Measurements from ENCODE around the gene KRTAP20-1.

The KRTAP20-1 gene

DNA sequence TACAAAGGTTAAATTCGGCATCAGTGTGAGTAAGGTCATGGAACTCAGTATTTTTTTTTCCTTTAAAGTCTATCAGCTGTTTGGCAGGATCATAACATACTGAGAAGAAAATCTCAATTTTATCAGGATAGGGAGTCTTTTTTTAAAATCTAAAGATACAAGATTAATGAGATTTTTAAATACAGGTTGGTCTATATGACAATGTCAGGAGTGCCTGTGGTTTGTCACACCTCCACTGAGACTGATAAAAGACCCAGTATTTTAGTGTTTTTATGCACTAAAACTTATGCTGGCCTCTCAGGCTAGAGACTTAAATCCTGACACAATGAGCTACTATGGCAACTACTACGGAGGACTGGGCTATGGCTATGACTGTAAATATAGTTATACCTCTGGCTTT is 26.3 kb downstream of the KRTAP20-1 start, which contains the start of gene KRTAP20-3:
TSS of gene KRTAP20-3 (plus strand) at position 301 of the 400 bp plus-strand sequence.
- Histone ChIP-seq H3K4me1 (ENCODE audit: control insufficient read depth, insufficient read depth, low read length, unreplicated experiment) (no peaks in the 10 kb centered on the region), H3K79me2 (ENCODE audit: control insufficient read depth, insufficient read depth, low read length, unreplicated experiment) (no peaks in the 10 kb centered on the region), H3K27ac (ENCODE audit: low read depth, low read length) (no peak within 1 kb of the TSS), H3K4me3 (ENCODE audit: low read depth, low read length) (no peak within 1 kb of the TSS), H3K36me3 (ENCODE audit: insufficient read depth, low read length) (no peaks in the 10 kb centered on the region), H3K27me3 (ENCODE audit: insufficient read depth, low read length) (no peaks in the 10 kb centered on the region), H2AFZ (ENCODE audit: low read length, unreplicated experiment) (no peak within 1 kb of the TSS)

DNA sequence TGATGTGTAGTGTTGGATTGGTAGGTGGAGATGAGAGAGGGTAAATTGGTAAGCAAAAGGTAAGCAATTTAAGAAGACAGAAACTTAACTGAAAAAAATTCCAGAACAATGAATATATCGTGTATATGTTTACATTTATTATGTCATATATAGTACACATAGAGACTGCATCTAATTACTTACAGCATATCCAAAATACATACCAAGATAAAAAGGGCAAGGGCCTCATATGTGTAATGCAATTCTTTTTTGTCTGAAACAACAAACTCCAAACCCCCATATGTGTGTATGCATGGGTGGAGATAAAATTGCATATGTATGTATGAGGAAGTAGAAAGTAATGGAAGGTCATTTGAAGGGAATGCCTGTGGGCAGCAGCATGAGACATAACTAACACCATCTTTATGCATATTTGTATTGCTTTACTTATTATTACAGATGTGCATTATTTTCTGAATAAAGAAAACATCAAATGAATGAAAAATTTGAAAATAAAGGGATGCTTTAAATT is 30.7 kb downstream of the KRTAP20-1 start:
- Histone ChIP-seq H3K79me2 (ENCODE audit: control insufficient read depth, insufficient read depth, low read length, unreplicated experiment) (no peaks in the 10 kb centered on the region), H3K4me1 (ENCODE audit: control insufficient read depth, insufficient read depth, low read length, unreplicated experiment) (no peaks in the 10 kb centered on the region), H3K4me3 (ENCODE audit: low read depth, low read length) (no peak overlapping the region), H3K27ac (ENCODE audit: low read depth, low read length) (no peak overlapping the region), H3K36me3 (ENCODE audit: insufficient read depth, low read length) (no peaks in the 10 kb centered on the region), H3K27me3 (ENCODE audit: insufficient read depth, low read length) (no peaks in the 10 kb centered on the region), H2AFZ (ENCODE audit: low read length, unreplicated experiment) (no peak overlapping the region)

DNA sequence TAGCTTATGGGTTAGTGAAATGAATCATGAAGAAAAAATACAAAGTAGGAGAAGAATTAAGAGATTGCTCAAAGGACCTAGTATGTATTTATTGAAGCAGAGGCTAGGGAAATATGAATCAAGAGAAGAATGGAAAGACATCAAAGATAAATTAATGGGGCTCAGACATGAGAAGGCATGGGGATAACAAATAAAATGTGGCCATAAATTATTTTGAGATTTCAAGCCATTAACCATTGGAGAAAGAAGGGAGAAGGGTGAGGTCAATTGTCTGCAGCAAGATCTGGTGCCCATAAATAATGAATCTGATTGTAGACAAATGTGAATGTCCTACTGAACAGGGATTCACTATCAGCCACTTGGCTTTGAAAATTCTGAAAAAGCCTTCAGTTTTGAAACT is 36.7 kb downstream of the KRTAP20-1 start:
- no peak overlapping the region for H3K4me3 ChIP-seq (ENCODE audit: low read depth, low read length)
- no peaks in the 10 kb centered on the region for H3K4me1 ChIP-seq (ENCODE audit: control insufficient read depth, insufficient read depth, low read length, unreplicated experiment)
- H3K79me2 ChIP-seq (ENCODE audit: control insufficient read depth, insufficient read depth, low read length, unreplicated experiment), result no peaks in the 10 kb centered on the region
- no peak overlapping the region for H2AFZ ChIP-seq (ENCODE audit: low read length, unreplicated experiment)
- H3K27me3 ChIP-seq (ENCODE audit: insufficient read depth, low read length), result no peaks in the 10 kb centered on the region
- no peaks in the 10 kb centered on the region for H3K36me3 ChIP-seq (ENCODE audit: insufficient read depth, low read length)
- no peak overlapping the region for H3K27ac ChIP-seq (ENCODE audit: low read depth, low read length)

Data from ACC112 (cell line).